Mammary epithelial cell (primary cell): Measurements from ENCODE around the gene PLA2G4D.

ENCODE experiments used
- EZH2 ChIP-seq: IDR thresholded peaks from 2 replicates; pipeline ENCODE4 v1.6.1; 2012; ENCODE audit warnings: low read length, inconsistent platforms, borderline replicate concordance
- TF ChIP-seq, protein P1 (sequence below), 2 donors: IDR thresholded peaks in 1 of 2; conservative IDR thresholded peaks in 1 of 2; 2 replicates each; pipeline ENCODE4 v1.5.1; 2011 to 2012; ENCODE audit warnings: inconsistent platforms in 2 of 2, low read length in 2 of 2, mild to moderate bottlenecking in 2 of 2, control low read depth in 1 of 2, low read depth in 1 of 2; ENCODE audit not compliant: insufficient read depth in 1 of 2; ENCODE audit errors: extremely low read depth in 1 of 2

GRCh38 chr15:42060797-42061196 lies 33.6 kb downstream of the PLA2G4D start:
- TF ChIP-seq, protein P1, sequence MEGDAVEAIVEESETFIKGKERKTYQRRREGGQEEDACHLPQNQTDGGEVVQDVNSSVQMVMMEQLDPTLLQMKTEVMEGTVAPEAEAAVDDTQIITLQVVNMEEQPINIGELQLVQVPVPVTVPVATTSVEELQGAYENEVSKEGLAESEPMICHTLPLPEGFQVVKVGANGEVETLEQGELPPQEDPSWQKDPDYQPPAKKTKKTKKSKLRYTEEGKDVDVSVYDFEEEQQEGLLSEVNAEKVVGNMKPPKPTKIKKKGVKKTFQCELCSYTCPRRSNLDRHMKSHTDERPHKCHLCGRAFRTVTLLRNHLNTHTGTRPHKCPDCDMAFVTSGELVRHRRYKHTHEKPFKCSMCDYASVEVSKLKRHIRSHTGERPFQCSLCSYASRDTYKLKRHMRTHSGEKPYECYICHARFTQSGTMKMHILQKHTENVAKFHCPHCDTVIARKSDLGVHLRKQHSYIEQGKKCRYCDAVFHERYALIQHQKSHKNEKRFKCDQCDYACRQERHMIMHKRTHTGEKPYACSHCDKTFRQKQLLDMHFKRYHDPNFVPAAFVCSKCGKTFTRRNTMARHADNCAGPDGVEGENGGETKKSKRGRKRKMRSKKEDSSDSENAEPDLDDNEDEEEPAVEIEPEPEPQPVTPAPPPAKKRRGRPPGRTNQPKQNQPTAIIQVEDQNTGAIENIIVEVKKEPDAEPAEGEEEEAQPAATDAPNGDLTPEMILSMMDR (conservative IDR thresholded peaks at IDR 0.05 in 1 of 2, IDR thresholded peaks at IDR 0.05 in 1 of 2; ENCODE audit: extremely low read depth in 1 of 2, insufficient read depth in 1 of 2, low read depth in 1 of 2, low read length in 2 of 2) = no peak
- TF ChIP-seq EZH2 = no peak
